HG03066 (cell line): ENCODE measurements around the gene FGF21.
"Not testable (repeated sequence)": the region's sequence is repeated elsewhere in the genome, so short reads cannot be mapped to it uniquely, and the experiment has no call there.

Experiments used
- ATAC-seq: cut with Tn5 transposase; IDR thresholded peaks from one replicate; pipeline ENCODE4 v1.9.1; 2021; ENCODE audit warnings: low read depth; ENCODE audit not compliant: unreplicated experiment

The FGF21 gene

DNA sequence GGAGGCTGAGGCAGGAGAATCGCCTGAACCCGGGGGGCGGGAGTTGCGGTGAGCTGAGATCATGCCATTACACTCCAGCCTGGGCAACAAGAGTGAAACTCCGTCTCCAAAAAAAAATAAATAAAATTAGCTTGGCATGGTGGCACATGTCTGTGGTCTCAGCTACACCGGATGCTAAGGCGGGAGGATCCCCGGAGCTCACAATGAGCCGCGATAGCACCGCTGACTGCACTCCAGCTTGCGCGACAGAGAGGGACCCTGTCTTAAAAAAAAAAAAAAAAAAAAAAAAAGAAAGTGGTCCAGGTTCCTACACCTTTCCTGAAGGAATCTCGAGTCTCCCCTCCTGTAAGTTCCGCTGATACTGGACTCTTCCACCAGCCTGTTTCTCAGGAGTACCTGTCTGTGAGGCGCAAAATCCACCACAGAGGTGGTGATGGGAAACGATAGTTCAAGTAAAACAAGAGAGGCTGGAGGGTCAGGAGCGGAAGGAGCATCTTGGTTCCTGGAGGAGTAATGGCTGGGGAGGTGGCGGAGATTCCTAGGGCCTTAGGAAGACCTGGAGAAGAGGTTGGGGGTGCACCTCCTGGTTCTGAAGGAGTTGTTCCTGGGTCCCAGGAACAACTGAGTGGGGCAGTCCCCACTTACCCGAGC lies 3.4 kb upstream of the FGF21 start:
- ATAC-seq, result no peak

DNA sequence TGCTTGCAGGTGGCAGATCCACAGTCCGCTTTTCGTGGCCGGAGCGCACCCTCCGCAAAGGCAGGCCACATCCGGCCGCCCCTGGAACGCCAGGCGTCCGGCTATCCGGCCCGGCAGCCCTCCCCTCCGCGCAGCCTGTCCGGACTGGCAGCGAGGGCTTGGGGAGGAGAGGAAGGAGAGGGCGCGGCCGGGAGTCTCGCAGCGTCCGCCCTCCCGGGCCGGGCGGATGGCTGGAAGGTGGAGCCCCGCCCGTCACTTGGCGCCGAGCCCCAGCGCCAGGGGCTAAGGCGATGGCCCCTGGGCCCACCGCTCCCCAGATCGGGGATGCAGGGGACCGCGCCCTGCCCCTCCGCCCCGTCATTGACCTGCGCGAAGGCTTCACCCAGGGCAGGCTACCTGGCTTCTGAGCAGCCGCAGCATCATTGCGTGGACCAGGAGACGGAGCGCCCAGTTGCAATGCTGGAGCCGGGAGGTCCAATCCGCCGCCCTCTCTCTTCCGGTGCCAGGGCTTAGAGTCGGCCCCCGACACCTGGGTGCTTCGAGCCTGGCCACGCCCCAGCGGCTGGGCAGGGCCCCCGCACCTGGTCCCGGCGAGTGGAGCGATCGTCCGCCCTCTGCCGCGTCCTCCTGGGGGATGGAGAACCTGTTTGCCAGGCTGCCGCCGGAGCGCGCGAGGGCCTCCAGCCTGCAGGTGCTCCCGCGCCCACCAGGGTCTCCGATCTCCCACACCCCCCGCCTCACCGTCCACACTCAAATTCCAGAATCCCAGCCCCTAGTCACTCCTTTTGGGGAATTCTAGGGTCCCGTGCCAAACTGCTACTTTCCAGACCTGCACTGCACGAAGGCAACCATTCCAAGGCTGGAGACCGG lies 2.6 kb upstream of the FGF21 start, which contains the start of gene FUT1:
FUT1 (minus strand) TSS at position 146 of the 870 bp plus-strand sequence. CDS start 1,360 bp downstream, outside the sequence.
- ATAC-seq, result no peak

DNA sequence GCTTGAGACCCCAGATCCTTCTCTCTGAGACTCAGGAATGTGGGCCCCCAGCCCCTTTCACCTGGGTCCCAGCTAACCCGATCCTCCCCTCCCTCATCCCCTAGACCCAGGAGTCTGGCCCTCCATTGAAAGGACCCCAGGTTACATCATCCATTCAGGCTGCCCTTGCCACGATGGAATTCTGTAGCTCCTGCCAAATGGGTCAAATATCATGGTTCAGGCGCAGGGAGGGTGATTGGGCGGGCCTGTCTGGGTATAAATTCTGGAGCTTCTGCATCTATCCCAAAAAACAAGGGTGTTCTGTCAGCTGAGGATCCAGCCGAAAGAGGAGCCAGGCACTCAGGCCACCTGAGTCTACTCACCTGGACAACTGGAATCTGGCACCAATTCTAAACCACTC lies 463 bp downstream of the FGF21 start:
- ATAC-seq, result no peak

DNA sequence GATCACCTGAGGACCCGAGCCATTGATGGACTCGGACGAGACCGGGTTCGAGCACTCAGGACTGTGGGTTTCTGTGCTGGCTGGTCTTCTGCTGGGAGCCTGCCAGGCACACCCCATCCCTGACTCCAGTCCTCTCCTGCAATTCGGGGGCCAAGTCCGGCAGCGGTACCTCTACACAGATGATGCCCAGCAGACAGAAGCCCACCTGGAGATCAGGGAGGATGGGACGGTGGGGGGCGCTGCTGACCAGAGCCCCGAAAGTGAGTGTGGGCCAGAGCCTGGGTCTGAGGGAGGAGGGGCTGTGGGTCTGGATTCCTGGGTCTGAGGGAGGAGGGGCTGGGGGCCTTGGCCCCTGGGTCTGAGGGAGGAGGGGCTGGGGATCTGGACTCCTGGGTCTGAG lies 888 bp downstream of the FGF21 start:
- ATAC-seq, result no peak

DNA sequence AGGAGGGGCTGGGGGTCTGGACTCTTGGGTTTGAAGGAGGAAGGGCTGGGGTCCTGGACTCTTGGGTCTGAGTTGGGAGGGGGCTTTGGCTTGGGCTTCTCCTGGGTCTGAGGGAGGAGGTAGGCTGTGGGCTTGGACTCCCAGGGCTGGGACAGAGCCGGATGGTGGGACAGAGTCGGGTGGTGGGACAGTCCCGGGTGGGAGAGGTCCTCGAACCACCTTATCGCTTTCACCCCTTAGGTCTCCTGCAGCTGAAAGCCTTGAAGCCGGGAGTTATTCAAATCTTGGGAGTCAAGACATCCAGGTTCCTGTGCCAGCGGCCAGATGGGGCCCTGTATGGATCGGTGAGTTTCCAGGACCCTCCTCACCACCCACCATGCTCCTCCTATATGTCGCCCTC lies 1.4 kb downstream of the FGF21 start:
- ATAC-seq, result no peak

DNA sequence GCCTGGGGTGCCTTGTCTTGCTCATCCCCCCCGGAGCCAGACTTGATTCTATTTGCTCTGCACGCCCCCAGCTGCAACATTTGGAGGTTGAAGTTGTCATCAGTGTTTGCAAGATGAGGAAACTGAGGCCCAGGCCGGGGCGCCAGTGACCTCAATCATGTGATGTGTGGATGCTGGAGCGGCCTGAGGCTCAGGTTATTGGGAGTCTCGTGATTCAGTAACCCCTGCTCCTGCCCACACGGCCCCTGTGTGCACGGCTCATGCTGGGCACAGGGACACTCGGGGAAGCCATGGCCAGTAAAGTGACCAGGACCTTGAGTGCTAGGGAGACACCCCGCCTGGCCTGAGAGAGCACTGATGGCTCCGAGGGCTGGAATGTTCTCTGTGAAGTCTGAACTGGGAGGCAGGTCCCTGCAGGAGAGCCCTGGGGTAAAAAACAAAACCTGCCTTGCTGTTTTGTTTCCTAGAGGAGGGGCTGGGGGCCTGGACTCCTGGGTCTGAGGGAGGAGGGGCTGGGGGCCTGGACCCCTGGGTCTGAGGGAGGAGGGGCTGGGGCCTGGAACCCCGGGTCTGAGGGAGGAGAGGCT lies 1.9 kb downstream of the FGF21 start:
- ATAC-seq, result no peak

DNA sequence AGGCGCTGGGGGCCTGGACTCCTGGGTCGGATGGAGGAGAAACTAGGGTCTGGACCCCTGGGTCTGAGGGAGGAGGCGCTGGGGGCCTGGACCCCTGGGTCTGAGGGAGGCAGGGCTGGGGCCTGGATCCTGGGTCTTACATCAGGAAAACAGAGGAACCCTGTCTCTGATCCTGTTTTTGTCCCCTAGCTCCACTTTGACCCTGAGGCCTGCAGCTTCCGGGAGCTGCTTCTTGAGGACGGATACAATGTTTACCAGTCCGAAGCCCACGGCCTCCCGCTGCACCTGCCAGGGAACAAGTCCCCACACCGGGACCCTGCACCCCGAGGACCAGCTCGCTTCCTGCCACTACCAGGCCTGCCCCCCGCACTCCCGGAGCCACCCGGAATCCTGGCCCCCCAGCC lies 2.4 kb downstream of the FGF21 start:
- ATAC-seq, result no peak

DNA sequence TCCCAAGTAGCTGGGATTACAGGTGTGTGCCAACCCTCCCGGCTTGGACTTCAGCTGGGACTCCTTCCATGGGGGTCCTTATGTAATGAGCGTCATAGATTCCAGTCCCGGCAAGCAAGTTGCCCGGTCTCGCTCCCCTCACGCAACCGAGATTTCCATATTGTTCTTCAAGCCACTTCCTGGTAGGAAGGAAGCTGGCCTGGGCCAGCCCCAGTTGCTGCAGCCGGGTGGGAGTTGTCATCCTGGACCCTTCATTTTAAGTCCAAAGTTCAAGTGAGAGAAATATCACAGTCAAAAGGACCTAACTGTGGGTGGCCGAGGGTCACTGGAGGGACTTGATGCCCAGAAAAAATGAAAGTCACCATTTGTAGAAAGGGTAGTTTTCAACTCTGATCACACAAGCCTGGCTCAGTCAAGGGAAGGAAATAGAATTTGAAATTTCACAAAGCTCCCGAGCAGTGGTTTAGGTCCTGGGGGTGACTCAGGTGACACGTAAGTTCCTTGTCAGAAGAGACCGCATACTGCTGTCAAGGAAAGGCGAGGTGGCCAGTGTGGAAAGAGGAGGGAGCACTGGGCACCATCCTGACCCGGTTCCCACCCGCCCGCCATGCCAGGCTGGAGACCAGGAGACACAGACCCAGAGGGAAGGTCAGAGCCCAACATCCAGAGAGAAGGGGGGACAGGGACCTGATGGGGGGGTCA lies 5.3 kb downstream of the FGF21 start:
- ATAC-seq, result no peak

DNA sequence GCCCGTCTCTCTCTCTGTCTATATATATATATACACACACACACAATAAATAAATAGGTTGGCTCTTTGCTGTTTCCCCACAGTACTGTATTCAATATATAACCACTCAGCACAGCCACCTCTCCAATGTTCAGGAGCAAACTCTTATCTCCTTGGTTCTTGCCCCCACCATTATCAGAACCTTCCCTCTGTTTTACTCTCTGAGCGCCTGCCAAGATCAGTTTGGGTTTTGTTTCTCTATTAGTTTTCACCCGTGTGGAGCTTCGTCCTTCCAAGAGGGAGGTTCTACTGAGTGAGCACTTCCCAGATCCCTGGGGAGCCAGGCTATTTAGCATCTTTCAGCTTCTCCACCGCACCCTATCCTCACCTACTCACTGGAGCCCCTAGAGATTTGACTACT lies 10.5 kb downstream of the FGF21 start:
- not testable (repeated sequence) for ATAC-seq

DNA sequence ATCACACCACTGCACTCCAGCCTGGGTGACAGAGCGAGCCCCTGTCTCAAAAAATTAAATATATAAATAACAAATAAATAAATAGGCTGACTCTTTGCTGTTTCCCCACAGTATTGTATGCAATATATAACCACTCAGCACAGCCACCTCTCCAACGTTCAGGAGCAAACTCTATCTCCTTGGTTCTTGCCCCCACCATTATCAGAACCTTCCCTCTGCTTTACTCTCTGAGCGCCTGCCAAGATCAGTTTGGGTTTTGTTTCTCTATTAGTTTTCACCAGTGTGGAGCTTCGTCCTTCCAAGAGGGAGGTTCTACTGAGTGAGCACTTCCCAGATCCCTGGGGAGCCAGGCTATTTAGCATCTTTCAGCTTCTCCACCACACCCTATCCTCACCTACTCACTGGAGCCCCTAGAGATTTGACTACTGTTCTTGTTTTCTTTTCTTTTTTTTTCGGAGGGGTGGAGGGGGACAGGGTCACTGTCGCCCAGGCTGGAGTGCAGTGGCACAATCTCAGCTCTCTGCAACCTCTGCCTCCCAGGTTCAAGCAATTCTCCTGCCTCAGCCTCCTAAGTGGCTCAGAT lies 12.9 kb downstream of the FGF21 start:
- ATAC-seq, result not testable (repeated sequence)

DNA sequence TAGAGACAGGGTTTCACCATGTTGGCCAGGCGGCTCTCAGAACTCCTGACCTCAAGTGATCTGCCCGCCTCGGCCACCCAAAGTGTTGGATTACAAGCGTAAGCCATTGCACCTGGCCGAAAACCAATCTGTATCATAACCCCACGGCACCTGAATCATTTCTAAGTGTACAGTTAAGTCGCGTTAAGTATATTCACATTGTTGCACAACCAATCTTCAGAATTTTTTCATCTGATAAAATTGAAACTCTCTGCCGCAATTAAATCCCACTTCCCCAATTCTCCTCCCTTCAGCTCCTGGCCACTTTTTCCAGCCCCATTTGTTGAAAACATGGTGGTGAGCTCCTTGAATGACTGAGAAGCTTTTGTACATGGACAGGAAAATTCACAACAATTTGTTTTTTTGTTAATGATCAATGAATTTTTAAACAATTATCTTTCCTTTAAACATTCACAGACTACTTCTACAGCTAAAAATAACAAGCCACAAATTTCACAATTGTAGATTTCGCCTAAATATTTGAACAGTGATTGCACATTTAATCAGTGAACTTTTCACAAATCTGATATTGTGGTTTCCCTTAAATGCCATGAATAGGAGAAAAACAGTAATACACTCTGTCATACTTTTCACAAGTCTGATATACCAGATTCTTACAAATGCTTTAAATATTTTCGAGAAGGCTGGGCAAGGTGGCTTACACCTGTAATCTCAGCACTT lies 13.8 kb downstream of the FGF21 start:
- ATAC-seq, result no peak

DNA sequence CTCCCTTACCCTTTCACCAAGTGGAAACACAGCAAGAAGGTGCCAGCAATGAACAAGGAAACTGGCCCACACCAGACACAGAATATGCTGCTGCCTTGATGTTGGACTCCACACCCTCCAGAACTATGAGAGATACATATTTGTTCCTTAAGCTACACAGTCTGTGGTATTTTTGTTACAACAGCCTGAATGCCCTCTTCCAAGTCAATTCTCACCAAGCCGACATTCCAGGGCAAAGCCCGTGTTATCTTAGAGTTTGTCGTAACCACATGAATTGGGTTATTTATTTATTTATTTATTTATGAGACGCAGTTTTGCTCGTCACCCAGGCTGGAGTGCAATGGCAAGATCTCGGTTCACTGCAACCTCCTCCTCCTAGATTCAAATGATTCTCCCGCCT lies 14.9 kb downstream of the FGF21 start:
- no peak for ATAC-seq

DNA sequence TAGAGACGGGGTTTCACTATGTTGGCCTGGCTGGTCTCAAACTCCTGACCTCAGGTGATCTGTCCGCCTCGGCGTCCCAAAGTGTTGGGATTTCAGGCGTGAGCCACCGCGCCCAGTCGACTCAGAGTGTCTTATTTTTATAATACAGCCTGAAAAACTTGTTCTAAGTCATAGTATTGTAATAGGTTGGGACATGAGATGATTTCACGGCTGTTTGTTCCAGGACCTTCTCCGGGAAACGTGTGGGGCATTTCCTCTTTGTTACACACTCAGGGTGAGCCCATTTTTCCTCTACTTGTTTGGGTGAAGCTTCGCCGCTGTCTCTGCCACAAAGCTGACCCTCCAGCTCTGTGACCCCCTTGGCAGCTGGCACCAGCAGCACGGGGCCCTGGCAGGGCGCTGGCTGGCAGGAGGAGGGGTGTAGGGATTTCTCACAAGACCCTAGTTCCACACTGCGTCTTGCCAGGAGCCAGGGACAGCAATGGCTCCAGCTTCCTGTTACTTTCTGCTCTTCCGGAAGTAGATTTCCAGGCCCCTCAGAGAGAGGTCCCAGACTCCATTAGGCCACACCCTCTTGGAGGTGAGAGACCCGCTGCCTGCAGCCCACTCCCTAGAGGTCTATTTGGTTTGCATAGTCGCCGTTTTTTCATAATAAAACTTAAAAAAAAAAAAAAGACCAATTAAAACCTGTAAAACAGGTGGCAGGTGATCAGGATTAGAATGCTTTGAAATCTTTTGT lies 15.6 kb downstream of the FGF21 start:
- ATAC-seq, result no peak

DNA sequence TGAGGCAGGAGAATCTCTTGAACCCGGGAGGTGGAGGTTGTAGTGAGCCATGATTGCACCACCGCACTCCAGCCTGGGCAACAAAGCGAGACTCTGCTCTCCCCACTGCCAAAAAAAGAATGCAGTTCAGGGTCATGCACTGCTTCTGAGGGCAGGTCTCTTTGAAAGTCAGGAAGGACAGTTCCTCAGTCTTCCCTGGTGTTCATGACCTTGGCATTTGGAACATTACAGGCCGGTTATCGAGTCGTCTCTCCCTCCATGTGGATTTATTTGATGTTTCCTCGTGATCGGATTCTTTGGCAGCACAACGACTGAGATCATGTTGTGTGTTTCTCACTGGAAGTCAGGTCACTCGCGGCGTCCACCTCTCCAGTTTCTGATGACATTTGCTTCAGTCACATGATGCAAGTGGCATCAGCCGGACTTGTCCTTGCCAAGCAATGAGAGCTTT lies 17.2 kb downstream of the FGF21 start:
- ATAC-seq, result no peak

DNA sequence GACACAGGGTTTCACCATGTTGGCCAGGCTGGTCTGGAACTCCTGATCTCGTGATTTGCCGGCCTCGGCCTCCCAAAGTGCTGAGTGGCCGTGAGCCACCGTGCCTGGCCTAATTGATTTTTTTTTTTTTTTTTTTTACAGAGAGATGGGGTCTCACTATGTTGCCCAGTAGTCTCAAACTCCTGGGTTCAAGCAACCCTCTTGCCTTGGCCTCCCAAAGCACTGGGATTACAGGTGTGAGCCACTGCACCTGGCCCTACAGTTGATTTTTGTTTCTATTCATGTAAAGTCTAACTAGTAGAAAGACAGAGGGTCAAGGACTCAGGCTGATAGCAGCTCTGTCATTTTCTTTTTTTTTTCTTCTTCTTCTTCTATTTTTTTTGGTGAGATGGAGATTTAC lies 21.8 kb downstream of the FGF21 start:
- no peak for ATAC-seq

DNA sequence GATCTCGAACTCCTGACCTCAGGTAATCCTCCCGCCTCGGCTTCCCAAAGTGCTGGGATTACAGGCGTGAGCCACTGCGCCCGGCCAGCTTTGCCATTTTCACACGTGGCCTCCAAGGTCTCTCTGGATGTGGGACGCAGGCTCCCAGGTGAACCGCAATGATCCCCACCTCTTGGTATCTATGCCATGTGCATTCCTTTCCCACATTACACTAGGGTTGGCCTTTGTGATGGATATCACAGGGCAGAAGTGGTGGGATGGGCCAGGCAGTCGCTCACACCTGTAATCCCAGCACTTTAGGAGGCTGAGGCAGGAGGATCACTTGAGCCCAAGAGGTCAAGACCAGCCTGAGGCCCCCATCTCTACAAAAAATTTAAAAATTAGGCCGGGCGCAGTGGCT lies 22.4 kb downstream of the FGF21 start:
- no peak for ATAC-seq

DNA sequence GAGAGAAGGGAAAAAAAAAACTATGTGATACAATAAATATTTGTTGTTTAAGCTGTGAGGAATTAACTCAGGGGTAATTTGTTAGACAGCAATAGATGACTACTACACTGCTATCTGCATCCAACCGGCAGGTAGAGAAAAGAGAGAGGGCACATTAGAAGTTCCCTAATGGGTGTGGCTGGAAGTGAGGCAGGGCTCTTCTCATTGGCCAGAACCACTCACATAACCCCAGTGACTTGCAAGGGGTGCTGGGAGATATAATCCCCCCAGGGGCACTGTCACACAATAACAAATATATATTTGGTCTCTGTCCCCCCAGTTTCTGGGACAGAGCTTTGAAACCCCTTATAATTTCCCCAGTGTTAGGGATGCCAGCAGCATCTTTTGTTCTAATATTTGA lies 24.3 kb downstream of the FGF21 start:
- no peak for ATAC-seq

DNA sequence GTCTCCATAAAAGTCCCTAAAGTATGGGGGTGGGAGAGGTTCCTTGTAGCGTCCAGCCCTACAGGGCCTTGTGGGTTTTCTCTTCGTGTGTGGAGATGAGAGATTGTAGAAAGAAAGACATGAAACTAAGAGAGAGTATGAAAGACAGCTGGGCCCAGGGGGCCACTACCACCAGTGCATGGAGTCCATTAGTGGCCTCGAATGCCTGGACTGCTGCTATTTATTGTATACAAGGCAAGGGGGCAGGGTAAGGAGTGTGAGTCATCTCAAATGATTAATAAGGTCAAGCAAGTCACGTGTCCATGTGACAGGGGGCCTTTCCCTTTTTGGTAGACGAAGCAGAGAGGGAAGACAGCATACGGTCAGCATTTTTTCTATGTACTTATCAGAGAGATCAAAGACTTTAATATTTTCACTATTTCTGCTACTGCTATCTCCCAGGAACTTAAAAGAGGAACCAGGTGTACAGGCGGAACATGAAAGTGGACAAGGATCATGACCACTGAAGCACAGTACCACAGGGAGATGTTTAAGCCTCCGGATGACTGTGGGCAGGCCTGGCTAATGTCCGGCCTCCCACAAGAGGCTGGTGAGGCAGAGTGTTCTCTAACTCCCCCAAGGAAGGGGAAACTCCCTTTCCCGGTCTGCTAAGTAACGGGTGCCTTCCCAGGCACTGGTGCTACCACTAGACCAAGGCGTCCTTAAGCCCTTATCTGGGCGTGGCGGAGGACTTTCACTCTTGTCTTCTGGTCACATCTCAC lies 25.5 kb downstream of the FGF21 start:
- no peak for ATAC-seq

DNA sequence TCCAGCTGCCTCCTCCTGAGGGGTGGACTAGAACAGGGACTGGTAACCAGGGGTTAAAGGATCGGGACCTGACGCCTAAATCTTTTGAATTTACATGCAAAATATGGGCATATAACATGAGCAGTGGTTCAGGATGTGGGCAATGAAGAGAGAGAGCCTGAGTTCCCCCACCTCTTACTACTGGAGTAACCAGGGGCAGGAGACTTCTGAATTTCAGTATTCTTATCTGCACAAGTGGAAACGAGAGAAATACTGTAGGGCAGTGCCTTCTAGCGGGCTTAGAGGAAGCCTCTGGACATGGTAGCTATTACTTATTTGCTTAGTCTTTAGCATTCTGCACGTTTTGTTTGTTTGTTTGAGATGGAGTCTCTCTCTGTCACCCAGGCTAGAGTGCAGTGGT lies 29.2 kb downstream of the FGF21 start:
- no peak for ATAC-seq
